ENCODE results near the gene CELF2.

GRCh38 chr10:11297136-11297535 lies 279.5 kb downstream of the CELF2 start:
- no peak for TF ChIP-seq CTCF (IDR thresholded peaks at IDR 0.05)
- TF ChIP-seq POLR2AphosphoS5 (IDR thresholded peaks at IDR 0.05): no peak
